GM18517 (cell line): ENCODE data around the gene CGN.
"Not testable (repeated sequence)": the region's sequence is repeated elsewhere in the genome, so short reads cannot be mapped to it uniquely, and the experiment has no call there.

Experiments
- ATAC-seq: cut with Tn5 transposase; IDR thresholded peaks from one replicate; pipeline ENCODE4 v1.9.1; 2021; ENCODE audit warnings: mild to moderate bottlenecking, moderate library complexity; ENCODE audit not compliant: unreplicated experiment

The CGN gene

DNA sequence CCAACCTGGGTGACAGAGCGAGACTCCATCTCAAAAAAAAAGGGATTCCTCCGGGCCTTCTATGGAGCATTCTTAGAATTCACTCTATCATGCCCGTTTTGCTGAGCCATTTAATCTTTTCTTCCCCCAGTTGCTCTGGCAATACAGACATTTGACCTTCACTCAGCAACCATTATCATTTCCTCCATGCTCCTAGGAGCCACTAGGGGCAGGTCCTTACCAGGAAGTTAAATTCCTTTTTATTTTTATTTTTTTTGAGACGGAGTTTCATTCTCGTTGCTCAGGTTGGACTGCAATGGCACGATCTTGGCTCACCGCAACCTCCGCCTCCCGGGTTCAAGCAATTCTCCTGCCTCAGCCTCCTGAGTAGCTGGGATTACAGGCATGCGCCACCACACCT, 9.7 kb upstream of the CGN start:
- no peak for ATAC-seq

DNA sequence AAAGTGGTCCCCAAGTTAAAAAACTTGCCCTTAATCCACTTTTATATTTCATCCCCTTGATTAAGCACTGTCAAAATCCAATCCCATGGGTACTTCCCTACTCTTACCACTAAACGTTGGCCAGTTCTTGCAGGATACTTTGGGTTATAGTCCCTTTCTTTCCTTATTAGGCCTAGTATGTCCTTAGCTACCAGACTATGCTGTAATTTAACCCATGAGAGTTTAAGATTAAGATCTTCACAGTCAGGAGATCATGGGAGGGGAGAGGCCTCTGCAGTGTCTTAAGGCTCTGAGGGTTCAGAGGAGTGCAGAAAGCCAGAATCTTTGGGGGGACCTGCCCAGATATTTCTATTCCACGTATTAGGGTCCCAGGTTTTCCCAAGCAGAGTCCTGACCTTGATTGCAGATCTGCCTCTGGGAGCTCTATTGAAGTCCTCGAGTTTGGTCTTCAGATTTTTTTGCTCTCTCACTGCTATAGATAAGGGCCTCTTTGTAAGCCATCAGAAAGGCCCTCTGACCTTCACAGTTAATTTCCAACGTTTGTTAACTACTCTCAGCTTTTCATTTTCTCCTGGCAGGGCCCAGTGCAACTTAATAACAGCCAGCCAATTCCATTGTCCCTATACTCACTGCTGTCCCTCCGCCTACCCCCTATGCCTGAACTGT, 9.0 kb upstream of the CGN start:
- ATAC-seq = no peak

DNA sequence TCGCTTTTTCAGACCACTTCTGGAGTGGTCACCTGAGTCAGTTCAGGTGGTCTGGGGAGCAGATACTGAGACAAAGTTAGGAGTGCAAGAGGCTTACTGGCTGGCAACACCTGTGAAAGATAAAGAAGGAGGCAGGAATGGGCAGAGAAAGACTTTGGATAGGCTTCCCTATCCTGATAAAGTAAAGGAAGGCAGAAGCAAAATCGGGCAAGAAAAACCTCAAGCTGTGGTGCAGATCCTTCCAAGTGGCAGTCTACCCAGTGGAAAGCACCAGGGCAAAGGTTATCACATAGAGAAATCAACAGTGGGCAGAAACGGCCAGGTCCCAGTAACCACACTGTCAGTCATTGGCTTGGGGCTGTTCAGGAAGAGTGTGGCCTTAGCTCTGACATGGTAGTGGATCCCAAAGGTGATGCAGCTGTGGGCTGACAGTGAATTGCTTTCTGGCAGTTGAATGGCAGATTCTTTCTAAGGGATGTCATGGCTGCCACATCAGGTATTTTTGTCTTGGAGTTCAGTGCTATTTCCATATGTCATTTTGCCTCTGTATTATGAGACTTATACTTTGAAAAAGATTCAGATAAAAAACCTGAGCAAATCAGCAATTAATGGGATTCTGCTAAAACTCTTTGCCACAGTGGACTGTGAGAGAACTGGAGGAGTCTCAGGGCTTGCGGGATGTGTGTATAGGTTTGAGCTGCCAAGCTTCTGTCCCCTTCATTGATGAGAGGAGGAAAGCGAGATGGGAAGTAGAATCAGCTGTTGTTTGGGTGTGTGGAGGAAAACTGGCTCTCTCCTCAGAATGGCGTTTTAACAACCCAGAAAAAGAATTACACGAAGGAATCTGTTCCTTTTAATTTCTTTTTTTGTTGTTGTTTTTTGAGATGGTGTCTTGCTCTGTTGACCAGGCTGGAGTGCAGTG, 8.1 kb upstream of the CGN start:
- ATAC-seq = no peak

DNA sequence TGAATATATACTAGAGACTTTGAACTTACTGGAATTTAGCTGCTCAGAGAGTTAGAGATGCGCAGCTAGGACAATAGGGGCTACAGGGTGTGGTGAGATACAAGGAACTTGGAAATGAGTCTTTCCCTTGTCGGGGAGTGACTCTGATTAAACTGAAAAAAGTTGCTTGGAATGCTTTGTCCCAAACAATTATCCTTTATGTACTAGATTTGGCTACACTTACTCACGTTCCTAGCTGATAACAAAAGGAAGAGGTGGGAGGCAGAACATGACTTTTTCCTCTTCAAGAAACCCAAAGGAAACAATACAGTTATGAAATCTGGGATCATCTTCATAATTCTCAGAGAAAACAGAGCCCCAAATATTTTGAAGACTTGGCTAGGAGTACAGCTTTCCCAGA, 6.9 kb upstream of the CGN start:
- no peak for ATAC-seq

DNA sequence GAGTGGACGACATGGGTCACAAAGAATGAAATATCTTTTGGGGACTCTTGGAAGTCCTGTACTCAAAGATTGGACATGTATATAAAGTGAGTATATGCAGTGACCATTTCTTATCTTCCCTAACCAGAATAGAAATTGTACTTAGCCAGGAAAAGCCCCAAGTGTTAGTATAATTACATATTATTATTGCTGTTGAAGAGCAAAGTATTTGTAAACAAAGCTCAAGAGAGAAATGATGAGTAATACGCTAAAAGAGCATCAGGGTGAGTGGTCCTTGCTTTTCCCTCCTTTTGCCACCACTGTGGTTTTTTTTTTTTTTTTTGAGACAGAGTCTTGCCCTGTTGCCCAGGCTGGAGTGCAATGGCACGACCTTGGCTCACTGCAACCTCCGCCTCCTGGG, 6.4 kb upstream of the CGN start:
- ATAC-seq = no peak

DNA sequence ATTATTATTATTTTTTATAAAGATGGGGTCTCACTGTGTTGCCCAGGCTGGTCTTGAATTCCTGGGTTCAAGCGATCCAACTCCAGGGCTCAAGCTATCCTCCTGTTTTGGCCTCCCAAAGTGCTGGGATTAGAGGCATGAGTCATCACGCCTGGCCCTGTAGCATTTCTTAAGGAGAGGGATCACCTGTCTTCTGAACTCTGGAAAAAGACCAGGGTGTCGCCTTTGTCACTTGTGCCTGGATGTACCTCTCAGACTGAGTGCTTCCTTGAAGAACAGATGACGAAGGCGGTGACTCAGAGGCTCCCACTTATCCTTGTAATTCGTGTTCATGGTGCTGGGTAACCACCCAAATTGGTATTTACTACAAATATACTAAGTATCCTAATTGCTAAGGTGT, 2.4 kb upstream of the CGN start:
- no peak for ATAC-seq

DNA sequence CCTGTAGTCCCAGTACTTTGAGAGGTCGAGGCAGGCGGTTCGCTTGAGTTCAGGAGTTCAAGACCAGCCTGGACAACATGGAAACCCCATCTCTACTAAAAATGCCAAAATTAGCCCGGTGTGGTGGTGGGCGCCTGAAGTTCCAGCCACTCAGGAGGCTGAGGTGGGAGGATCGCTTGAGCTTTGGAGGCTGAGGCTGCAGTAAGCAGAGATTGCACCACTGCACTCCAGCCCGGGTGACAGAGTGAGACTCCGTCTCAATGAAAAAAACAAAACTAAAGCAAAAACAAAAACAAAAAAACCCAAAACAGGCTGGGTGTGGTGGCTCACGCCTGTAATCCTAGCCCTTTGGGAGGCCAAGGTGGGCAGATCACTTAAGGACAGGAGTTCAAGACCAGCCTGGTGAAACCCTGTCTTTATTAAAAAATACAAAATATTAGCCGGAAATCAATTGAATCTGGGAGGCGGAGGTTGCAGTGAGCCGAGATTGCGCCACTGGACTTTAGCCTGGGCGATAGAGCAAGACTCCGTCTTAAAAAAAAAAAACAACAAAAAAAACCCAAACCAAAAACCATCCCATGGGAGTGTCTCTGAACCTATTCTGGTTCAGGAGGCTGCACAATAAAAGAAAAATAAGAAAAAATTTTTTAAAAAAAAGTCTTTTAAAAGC, 1.7 kb upstream of the CGN start:
- ATAC-seq = no peak

DNA sequence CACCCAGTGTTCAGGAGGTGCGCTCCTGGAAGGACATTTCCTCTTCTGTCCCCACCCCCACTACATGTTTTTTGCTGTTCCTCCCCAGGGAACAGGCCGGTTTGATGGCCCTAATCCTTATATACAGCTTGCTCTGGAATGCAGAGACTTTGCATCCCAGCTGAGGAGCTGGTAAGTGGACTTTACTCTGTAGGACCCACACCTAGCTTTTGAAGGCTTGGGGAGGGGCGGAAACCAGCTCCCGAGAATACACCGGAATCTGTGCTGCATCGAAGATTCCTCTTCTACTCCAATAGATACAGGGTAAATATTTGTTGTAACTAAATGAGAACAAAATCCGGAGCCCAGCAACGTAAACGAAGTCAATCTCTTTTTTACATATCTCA, 1.2 kb upstream of the CGN start:
- no peak for ATAC-seq

DNA sequence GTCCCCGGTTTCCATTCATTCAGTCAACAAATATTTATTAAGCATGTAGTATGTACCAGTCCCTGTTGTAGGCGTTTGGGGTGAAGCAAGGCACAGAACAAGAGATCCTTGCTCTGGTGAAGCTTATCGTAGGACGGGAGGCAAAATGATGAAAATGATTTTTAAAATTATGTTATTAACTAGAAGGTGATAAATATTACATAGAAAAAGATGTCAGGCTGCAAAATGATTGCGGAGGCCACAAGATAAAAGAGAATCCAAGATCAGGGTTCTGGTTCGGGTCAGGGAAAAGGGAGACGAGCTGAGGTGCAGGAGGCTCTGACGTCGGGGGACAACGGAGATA, 602 bp upstream of the CGN start:
- ATAC-seq = no peak

DNA sequence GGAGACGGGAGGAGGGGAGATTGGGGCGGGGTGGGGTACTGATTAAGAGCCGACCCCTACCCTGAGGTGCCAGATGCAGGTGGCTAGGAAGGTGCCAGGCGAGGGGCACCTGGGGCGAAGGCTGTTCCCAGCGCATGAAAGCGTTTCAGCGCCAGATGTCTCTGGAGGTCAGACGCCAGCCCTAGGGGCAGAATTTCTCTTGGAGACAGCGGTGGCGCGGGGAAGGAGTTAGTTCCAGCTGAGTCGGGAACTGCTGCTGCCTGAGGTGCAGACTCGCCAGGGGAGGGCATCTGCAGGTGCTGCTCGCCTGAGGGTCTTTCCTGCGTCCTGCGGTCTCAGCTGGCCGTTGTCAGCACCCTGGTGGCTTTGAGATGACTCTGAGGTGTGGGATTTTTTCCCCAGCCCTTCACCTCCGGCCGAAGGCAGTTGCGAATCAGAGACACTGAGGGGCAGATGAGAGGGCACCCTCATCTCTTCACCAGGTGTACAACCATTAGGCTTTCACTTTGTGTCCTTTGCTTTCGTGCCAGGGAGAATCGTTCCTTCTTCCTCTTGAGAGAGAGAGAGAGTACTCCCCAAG, 539 bp downstream of the CGN start:
- no peak for ATAC-seq

DNA sequence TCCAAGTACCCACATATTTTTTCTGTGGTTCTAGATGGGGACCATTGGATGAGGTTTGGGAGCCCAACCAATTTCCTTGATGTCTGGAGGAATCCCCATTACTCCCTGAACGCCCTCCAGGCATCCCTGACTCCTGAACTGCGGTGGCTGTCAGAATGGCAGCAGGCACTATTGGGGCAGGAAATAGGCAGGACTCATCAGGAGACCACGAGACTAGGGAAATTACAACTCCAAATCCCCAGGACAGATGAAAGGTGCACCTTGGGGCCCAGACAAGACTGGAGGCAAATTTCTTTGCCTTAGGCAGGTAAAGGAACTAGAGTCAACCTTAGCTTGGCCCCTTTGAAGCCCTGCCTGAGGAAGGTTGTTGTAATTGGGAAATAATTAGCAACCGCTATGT, 1.1 kb downstream of the CGN start:
- ATAC-seq = no peak

DNA sequence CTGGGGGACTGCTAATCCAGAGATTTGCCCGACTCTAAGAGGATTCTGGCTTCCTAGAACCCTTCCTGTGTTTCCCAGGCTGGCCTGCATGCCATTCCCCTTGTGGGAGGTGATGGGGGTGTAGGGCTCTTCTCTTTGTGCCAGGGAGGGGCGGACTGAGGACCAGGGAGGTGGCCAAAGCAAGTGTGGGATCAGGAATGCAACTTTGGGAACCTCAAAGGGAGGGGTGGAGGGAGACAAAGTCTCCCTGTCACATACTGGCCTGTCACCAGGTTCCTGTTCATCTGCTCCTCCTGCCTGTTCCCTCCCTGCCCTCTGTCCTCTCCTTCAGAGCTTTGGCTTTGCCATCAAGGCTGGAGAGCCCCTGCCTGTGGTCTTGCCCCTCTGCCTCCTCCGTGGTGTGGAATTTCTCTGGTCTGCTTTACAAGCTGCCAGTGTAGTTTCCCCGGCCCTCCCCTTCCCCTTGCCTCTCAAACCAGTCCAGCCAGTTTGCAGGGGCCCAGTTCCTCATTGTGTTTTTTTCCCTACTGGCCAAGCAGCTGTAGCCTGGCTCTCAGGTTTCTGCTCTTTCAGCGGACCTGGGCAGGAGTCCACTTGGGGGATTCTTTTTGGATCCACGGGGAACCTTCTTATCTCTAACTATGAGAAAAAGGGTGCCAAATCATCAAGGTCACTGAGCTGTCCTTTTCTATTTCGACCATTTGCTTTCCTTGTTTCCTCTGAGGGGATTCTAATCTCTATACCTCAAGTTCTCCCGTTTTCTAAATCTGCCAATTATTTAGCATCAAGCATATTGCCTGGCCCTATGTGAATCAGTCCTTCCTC, 1.8 kb downstream of the CGN start:
- ATAC-seq = no peak

DNA sequence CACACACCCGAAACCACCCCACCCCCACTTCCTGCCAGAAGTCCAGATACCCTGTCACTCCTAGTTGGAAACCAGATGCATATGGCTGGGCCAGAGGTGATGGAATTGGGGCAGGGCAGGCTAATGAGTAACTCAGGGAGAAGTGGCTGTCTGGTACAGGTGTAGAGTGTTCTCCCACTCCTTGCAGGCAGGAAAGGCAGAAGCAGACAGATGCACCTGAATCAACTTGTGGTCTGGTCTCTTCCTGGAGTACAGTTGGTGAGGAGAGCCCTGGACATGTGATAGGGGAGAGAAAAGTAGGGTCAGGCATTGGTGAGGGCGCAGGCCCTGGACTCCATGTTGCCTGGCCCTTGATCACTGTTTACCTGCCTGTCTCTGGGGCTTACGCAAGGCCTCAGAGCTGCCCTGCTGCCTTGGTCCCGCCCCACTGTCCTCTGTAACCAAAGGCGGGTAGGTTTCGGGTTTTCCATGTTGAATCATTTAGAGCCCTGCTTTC, 2.5 kb downstream of the CGN start:
- no peak for ATAC-seq

DNA sequence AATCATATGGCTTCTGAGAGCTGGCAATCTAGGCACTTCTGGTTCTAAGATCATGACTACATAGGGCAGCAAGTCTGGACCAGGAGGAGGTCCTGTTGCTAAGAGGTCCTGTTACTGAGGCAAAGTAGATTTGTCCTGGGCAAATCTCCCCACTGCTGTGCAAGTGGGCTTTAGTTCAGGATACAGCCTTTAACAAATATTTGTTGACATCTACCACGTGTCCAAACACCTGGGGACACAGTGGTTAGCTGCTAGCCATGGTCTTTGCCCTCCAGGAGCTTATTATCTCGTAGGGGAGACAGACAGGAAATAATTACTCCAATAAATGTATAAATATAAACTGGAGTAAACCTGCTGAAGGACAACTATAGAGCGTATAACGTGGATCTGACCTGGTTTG, 3.2 kb downstream of the CGN start:
- no peak for ATAC-seq

DNA sequence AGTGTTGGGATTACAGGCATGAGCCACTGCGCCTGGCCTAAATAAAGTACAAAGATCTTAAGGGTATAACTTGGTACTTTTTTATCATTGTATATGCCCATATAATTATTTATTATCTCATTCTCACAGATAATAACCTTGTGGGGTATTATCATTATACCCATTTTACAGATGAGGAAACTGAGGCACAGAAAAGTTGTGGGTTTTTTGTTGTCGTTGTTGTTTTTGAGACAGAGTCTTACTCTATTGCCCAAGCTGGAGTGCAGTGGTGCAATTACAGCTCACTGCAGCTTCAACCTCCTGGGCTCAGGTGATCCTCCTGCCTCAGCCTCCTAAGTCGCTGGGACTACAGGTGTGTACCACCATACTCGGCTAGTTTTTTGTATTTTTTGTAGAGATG, 4.1 kb downstream of the CGN start:
- no peak for ATAC-seq

DNA sequence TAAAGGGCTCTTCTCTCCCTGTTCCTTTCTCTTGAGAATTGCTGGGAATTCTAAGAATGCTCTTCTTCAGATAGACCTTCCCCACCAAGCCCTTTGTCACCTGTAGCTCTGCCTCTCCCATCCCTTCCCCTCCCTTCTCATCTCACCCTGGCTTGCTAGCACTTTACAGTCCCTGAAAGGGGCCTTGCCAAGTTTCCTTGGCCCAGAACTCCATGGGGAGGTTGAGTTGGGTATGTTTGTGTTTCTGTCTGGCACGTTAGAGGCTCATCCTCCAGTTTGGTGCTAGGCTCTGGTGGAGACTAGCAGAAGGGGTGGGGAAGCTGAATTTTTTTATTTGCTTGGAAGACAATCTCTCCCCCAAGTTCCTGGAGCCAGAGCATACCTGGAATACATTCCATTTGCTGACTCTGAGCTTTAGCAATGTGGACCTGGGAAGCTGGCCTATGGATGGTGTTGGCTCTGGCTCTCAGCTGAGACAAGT, 4.9 kb downstream of the CGN start:
- no peak for ATAC-seq

DNA sequence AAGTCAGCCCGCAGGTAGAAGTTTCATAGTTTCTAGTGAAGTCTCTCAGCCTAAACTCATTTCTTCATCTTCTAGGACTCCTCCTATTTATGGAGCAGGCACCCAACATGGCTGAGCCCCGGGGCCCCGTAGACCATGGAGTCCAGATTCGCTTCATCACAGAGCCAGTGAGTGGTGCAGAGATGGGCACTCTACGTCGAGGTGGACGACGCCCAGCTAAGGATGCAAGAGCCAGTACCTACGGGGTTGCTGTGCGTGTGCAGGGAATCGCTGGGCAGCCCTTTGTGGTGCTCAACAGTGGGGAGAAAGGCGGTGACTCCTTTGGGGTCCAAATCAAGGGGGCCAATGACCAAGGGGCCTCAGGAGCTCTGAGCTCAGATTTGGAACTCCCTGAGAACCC, 7.2 kb downstream of the CGN start:
- ATAC-seq = no peak

DNA sequence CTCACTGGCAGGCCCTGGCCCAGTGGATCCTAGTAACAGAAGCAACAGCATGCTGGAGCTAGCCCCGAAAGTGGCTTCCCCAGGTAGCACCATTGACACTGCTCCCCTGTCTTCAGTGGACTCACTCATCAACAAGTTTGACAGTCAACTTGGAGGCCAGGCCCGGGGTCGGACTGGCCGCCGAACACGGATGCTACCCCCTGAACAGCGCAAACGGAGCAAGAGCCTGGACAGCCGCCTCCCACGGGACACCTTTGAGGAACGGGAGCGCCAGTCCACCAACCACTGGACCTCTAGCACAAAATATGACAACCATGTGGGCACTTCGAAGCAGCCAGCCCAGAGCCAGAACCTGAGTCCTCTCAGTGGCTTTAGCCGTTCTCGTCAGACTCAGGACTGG, 7.7 kb downstream of the CGN start:
- no peak for ATAC-seq

DNA sequence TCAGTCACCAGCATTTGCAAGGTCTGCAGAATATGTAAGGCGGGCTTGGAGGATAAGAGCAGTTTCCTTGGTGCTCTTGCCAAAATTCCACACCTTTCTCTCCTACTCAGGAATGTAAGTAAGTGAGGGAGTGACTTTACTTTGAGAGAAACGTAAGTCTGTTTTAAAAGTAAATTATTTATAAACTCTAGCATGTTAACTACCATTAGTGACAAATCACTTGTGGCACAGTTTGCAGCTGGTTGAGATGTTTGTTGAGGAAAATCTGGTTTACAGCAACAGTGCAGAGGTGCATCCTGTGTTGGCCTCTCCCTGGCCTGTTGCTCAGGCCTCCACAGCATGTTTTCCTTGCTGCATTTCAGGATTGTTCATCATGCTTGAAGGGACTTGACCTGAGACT, 8.5 kb downstream of the CGN start:
- ATAC-seq = no peak

DNA sequence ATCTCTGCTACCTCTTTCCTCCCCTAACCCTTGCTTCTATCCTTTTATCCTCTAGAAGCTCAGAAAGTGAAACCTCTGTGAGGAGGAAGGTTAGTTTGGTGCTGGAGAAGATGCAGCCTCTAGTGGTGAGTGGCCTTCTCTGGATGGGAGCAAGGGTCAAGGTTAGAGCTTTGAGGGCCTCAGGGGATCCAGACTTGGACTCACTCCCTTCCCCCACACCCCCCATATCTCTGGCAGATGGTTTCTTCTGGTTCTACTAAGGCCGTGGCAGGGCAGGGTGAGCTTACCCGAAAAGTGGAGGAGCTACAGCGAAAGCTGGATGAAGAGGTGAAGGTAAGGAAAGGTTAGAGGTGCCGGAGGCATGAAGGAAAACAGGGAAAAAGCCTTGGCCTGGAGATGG, 9.2 kb downstream of the CGN start:
- ATAC-seq = no peak

DNA sequence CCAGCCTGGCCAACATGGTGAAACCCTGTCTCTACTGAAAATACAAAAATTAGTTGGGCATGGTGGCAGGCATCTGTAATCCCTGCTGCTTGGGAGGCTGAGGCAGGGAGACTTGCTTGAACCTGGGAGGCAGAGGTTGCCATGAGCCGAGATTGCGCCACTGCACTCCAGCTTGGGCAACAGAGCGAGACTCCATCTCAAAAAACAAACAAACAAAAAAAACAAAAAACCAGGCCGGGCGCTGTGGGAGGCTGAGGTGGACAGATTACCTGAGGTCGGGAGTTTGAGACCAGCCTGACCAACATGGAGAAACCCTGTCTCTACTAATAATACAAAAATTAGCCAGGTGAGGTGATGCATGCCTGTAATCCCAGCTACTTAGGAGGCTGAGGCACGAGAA, 11.2 kb downstream of the CGN start:
- not testable (repeated sequence) for ATAC-seq
